ENCODE measurements around the gene PDIA6.
"Not testable (repeated sequence)": the region's sequence is repeated elsewhere in the genome, so short reads cannot be mapped to it uniquely, and the experiment has no call there.

Gene PDIA6

GRCh38 chr2:10817413-10817812 lies 4.8 kb upstream of the PDIA6 start:
- TF ChIP-seq, protein P1, sequence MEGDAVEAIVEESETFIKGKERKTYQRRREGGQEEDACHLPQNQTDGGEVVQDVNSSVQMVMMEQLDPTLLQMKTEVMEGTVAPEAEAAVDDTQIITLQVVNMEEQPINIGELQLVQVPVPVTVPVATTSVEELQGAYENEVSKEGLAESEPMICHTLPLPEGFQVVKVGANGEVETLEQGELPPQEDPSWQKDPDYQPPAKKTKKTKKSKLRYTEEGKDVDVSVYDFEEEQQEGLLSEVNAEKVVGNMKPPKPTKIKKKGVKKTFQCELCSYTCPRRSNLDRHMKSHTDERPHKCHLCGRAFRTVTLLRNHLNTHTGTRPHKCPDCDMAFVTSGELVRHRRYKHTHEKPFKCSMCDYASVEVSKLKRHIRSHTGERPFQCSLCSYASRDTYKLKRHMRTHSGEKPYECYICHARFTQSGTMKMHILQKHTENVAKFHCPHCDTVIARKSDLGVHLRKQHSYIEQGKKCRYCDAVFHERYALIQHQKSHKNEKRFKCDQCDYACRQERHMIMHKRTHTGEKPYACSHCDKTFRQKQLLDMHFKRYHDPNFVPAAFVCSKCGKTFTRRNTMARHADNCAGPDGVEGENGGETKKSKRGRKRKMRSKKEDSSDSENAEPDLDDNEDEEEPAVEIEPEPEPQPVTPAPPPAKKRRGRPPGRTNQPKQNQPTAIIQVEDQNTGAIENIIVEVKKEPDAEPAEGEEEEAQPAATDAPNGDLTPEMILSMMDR (conservative IDR thresholded peaks at IDR 0.05) = no peak; the same call in none of the 2 replicates
- TF ChIP-seq ZFX (IDR thresholded peaks at IDR 0.05) = no peak
- no peak overlapping the region for H3K27ac ChIP-seq

- no peak for TF ChIP-seq ZFX (IDR thresholded peaks at IDR 0.05)
- TF ChIP-seq, protein P1 (conservative IDR thresholded peaks at IDR 0.05) = no peak
- no peak overlapping the region for H3K27ac ChIP-seq
Observed at GRCh38 chr2:10814571-10815331, 2.2 kb upstream of the PDIA6 start.

GRCh38 chr2:10814142-10814541 lies 1.6 kb upstream of the PDIA6 start:
- no peak overlapping the region for H3K27ac ChIP-seq
- TF ChIP-seq ZFX (IDR thresholded peaks at IDR 0.05) = no peak
- TF ChIP-seq, protein P1 (conservative IDR thresholded peaks at IDR 0.05) = no peak

DNA sequence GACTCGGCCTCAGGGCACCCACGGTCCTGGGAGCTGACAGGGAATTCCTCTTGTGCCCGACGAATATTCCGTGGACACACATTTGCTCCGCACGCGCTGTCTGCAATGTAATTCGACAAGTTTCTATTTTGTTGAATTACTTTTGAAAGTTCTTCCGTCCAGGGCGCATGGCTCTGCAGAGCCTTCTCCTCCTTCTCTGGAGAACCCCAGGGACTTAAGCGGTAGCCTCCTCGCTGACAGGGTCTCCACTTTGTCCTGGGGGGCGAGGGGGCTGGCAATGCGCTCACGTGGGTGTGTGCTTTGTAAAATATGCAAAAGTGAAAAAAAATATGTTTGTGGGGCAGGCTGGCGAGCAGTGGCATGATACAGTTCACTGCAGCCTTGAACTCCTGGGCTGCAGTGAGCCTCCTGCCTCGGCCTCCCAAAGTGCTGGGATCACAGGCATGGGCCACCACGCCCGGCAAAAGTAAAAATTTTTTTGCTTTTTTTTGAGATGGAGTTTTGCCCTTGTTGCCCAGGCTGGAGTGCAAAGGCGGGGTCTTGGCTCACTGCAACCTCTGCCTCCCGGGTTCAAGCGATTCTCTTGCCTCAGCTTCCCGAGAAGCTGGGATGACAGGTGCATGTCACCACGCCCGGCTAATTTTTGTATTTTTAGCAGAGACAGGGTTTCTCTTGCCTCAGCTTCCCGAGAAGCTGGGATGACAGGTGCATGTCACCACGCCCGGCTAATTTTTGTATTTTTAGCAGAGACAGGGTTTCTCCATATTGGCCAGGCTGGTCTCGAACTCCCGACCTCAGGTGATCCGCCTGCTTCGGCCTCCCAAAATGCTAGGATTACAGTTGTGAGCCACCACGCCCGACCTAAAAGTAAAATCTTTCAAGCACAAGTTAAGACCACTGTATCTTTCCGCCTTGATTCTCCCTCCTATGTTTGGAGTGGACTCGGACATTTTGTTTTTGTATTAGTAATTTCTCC lies 866 bp upstream of the PDIA6 start:
- peak overlapping the region; percentile 89 for H3K27ac ChIP-seq

GRCh38 chr2:10811517-10811916 lies 1.1 kb downstream of the PDIA6 start:
- peak overlapping the region; percentile 89 for H3K27ac ChIP-seq
- TF ChIP-seq ZFX (IDR thresholded peaks at IDR 0.05) = no peak
- TF ChIP-seq, protein P1 (conservative IDR thresholded peaks at IDR 0.05) = no peak

- TF ChIP-seq, protein P1 (conservative IDR thresholded peaks at IDR 0.05) = no peak
- TF ChIP-seq ZFX (IDR thresholded peaks at IDR 0.05) = no peak
- no peak overlapping the region for H3K27ac ChIP-seq
Observed at GRCh38 chr2:10810202-10811161, 2.1 kb downstream of the PDIA6 start.

GRCh38 chr2:10806543-10806942 lies 6.0 kb downstream of the PDIA6 start:
- no peak overlapping the region for H3K27ac ChIP-seq
- TF ChIP-seq, protein P1 (conservative IDR thresholded peaks at IDR 0.05) = no peak
- TF ChIP-seq ZFX (IDR thresholded peaks at IDR 0.05) = no peak

- H3K27ac ChIP-seq = not testable (repeated sequence)
Observed at GRCh38 chr2:10805990-10806389, 6.6 kb downstream of the PDIA6 start.
